Vagina (tissue), 2 donors: ENCODE data around the gene HOXA7. TPM values are rescaled to one million over a fixed set of nuclear protein-coding genes. Genes with fewer than 3 reads are reported as not detected.

Experiments
- DNase-seq, 2 donors: peaks; one replicate each; pipeline ENCODE4 v3.0.0-alpha.2; 2017; ENCODE audit errors: extremely low spot score in 2 of 2
- H3K27ac ChIP-seq: fragments of 200-600 bp; sonication (generic); one replicate; pipeline ENCODE4 v1.5.1; 2019
- H3K27me3 ChIP-seq: fragments of 200-600 bp; sonication (generic); one replicate; pipeline ENCODE4 v1.5.1; 2019
- H3K36me3 ChIP-seq, 2 donors: fragments of 200-600 bp; sonication (generic); one replicate each; pipeline ENCODE4 v1.5.1; 2017 to 2019
- H3K4me1 ChIP-seq: fragments of 200-600 bp; sonication (generic); one replicate; pipeline ENCODE4 v1.5.1; 2019
- H3K4me3 ChIP-seq, 2 donors: fragments of 200-600 bp; sonication (generic); 1 replicate in 1 of 2; 2 replicates in 1 of 2; pipeline ENCODE4 v1.5.1; 2016 to 2019
- H3K9me3 ChIP-seq: fragments of 200-600 bp; sonication (generic); one replicate; pipeline ENCODE4 v1.5.1; 2019
- POLR2A ChIP-seq, 2 donors: fragments of 450-650 bp; IDR thresholded peaks; one replicate each; pipeline ENCODE4 v1.6.1; 2017; ENCODE audit warnings: antibody characterized with exemption in 2 of 2, mild to moderate bottlenecking in 2 of 2, moderate library complexity in 2 of 2
- POLR2AphosphoS5 ChIP-seq, 2 donors: sonication (generic); formaldehyde crosslinking; IDR thresholded peaks; one replicate each; pipeline ENCODE4 v1.9.0; 2017; ENCODE audit warnings: antibody characterized with exemption in 2 of 2, mild to moderate bottlenecking in 2 of 2, low read depth in 1 of 2; ENCODE audit not compliant: insufficient read depth in 1 of 2
- intact Hi-C: fragments of 100-400 bp; cut with DNase I; formaldehyde crosslinking; loops from one replicate; pipeline ENCODE4 v1.15.1; 2023
- total RNA-seq: library from RNA; depleted of rRNA; stranded (reverse); fragments of >200 nt; gene quantifications from one replicate; pipeline ENCODE4 v1.2.3, GENCODE V29; 2016
- TF ChIP-seq, protein P1 (sequence below), 3 experiments: fragments of 450-650 bp in 2 of 3; fragments of 200-600 bp in 1 of 3; sonication (generic) in 1 of 3; IDR thresholded peaks; one replicate each; pipeline ENCODE4 v1.5.1; 2017 to 2019; ENCODE audit warnings: antibody characterized with exemption in 3 of 3, mild to moderate bottlenecking in 2 of 3, moderate library complexity in 2 of 3

HOXA7 gene
- total RNA-seq, 1 donor from 2014 or later = 23.8 TPM

DNA sequence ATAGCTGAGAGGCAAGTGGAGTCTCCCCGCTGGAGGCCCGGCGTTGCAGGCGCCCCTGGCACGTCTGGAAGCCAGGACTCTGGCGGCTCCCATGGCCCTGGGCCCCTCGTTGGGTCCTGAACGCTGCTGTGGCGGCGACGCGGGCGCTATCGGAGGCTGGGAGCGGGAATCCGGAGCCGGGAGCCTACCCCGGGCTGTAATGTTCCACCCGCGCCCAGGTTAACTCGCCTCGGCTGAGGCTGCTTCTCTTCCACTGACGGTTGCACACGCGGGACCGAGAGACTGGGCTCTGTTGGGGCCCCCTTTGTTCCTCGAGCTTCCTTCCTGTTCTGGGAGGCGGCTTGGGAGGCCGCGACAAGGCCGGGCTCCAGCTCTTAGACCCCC is 11.7 kb downstream of the HOXA7 start:
- intact Hi-C loops = no loop called here
- Histone ChIP-seq H3K4me3 (no peak overlapping the region), H3K9me3 (no peaks in the 10 kb centered on the region), H3K4me1 (peaks cover 34% of the 10 kb centered on the region), H3K36me3 (peaks cover 0 to 11% of the 10 kb centered on the region in 2 donors), H3K27me3 (no peaks in the 10 kb centered on the region), H3K27ac (no peak overlapping the region)
- TF ChIP-seq, protein P1, sequence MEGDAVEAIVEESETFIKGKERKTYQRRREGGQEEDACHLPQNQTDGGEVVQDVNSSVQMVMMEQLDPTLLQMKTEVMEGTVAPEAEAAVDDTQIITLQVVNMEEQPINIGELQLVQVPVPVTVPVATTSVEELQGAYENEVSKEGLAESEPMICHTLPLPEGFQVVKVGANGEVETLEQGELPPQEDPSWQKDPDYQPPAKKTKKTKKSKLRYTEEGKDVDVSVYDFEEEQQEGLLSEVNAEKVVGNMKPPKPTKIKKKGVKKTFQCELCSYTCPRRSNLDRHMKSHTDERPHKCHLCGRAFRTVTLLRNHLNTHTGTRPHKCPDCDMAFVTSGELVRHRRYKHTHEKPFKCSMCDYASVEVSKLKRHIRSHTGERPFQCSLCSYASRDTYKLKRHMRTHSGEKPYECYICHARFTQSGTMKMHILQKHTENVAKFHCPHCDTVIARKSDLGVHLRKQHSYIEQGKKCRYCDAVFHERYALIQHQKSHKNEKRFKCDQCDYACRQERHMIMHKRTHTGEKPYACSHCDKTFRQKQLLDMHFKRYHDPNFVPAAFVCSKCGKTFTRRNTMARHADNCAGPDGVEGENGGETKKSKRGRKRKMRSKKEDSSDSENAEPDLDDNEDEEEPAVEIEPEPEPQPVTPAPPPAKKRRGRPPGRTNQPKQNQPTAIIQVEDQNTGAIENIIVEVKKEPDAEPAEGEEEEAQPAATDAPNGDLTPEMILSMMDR (IDR thresholded peaks at IDR 0.05) = no peak
- no peak for DNase-seq

DNA sequence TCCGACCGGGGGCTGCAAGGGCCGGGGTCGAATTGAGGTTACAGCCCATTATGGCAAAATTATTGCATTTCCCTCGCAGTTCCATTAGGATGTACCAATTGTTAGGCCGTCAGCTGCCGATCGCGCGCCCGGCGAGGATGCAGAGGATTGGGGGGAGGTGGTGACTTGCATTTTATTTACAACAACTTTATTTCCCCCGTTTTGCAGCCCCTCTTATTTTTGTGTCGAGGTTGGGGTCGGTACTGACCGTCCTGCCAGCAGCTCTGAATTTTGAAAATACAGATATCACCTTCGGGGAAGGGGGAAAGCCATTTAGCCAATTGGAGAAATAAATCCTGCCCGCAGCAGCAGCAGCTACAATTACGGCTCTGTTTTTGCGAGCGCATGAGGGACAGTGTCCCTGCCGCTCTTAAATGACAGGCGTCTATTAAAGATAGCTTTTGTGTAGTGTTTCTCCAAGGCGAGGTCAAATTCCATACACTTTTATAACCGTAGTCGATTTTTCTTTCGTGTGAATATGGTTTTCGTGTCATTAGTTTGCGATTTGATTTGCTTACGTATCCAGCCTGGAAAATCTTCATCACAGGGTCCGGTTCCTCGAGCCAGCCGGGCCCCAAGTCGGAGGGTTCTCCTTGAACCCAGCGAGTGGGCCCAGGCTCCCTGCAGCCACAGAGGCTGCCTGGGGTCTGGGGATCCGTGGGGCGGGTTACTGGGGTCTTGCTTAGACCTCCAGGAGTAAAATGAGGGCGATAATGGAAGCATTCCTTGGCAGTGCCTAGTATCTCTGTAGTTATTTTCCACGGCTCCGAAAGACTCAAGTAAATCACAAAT is 12.3 kb downstream of the HOXA7 start:
- Histone ChIP-seq H3K9me3 (no peaks in the 10 kb centered on the region), H3K36me3 (peaks cover 0 to 11% of the 10 kb centered on the region in 2 donors), H3K27me3 (no peaks in the 10 kb centered on the region), H3K4me1 (peaks cover 29% of the 10 kb centered on the region), H3K27ac (no peak overlapping the region), H3K4me3 (no peak overlapping the region)
- peak in 1 of 2 donors; percentile 70 for DNase-seq
- TF ChIP-seq, protein P1 (IDR thresholded peaks at IDR 0.05) = peak in 1 of 3 experiments; percentile 31
- TF ChIP-seq POLR2A (IDR thresholded peaks at IDR 0.05) = no peak
- intact Hi-C loops = no loop called here

DNA sequence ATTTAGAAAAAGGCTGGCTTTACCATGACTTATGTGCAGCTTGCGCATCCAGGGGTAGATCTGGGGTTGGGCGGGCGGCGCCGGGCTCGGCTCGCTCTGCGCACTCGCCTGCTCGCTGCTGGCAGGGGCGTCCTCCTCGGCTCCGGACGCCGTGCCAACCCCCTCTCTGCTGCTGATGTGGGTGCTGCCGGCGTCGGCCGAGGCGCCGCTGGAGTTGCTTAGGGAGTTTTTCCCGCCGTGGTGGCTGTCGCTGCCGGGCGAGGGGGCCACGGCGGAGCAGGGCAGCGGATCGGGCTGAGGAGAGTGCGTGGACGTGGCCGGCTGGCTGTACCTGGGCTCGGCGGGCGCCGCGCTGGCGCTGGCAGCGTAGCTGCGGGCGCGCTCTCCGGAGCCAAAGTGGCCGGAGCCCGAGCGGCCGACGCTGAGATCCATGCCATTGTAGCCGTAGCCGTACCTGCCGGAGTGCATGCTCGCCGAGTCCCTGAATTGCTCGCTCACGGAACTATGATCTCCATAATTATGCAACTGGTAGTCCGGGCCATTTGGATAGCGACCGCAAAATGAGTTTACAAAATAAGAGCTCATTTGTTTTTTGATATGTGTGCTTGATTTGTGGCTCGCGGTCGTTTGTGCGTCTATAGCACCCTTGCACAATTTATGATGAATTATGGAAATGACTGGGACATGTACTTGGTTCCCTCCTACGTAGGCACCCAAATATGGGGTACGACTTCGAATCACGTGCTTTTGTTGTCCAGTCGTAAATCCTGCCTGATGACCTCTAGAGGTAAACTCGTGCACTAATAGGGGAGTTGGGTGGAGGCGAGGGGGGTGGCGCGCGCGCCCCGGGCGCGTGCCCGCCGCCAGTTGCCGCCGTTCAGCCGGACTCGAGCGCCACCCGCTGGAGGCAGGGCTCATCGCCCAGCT is 13.2 kb downstream of the HOXA7 start, which contains the start of gene HOXA5:
Gene HOXA5 (minus strand): TSS at position 659 of the 927 bp plus-strand sequence. CDS start 74 bp downstream, at position 585.
- TF ChIP-seq POLR2A (IDR thresholded peaks at IDR 0.05) (no peak), POLR2AphosphoS5 (IDR thresholded peaks at IDR 0.05; ENCODE audit: insufficient read depth in 1 of 2, low read depth in 1 of 2) (peak; percentile 14 to 55)
- TF ChIP-seq, protein P1 (IDR thresholded peaks at IDR 0.05) = peak in 2 of 3 experiments; percentile 26 to 37
- peaks cover 0 to 11% of the 10 kb centered on the region in 2 donors for H3K36me3 ChIP-seq
- intact Hi-C loops = no loop called here
- peaks cover 20% of the 10 kb centered on the region for H3K4me1 ChIP-seq
- DNase-seq = peak in 1 of 2 donors; percentile 88
- H3K27ac ChIP-seq = peak within 1 kb of the TSS; percentile 34
- peak within 1 kb of the TSS; percentile 7 to 41 for H3K4me3 ChIP-seq
- no peaks in the 10 kb centered on the region for H3K9me3 ChIP-seq
- H3K27me3 ChIP-seq = no peaks in the 10 kb centered on the region

DNA sequence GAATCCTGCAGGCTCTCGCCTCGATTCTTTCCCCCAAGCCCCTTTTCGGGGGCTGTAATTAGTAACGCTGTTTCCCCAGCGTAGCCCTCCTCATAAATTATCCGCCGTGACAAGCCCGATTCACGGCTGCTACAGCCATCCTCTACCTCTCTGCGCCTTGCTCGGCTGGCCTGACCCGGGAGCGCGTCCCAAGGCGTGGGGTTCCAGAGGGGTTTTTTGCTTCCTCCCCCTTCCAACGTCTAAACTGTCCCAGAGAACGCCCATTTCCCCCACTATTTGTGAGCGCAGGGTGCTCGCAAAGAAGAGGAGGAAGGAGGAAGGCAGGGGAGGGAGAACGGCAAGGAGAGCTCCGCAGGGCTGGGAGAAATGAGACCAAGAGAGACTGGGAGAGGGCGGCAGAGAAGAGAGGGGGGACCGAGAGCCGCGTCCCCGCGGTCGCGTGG is 13.9 kb downstream of the HOXA7 start:
- intact Hi-C loops = no loop called here
- H3K27me3 ChIP-seq = no peaks in the 10 kb centered on the region
- peak overlapping the region; percentile 7 to 41 for H3K4me3 ChIP-seq
- H3K4me1 ChIP-seq = peaks cover 13% of the 10 kb centered on the region
- H3K9me3 ChIP-seq = no peaks in the 10 kb centered on the region
- TF ChIP-seq, protein P1 (IDR thresholded peaks at IDR 0.05) = no peak
- TF ChIP-seq POLR2AphosphoS5 (IDR thresholded peaks at IDR 0.05; ENCODE audit: insufficient read depth in 1 of 2, low read depth in 1 of 2) = no peak
- TF ChIP-seq POLR2A (IDR thresholded peaks at IDR 0.05) = no peak
- peak overlapping the region; percentile 34 for H3K27ac ChIP-seq
- DNase-seq = peak in 1 of 2 donors; percentile 58
- H3K36me3 ChIP-seq = peaks cover 0 to 11% of the 10 kb centered on the region in 2 donors
